HepG2 (cell line): ENCODE results near the gene TAS2R1. TPM values are rescaled to one million over a fixed set of nuclear protein-coding genes. Genes with fewer than 3 reads are reported as not detected.

Experiments used
- ATAC-seq: fragments of 200-7000 bp; cut with Tn5 transposase; 3 replicates; pipeline ENCODE4 v1.9.1; 2020; ENCODE audit warnings: mild to moderate bottlenecking, moderate library complexity
- BruUV-seq: library from RNA; stranded (reverse); fragments of 400-500 nt; replicated peaks from 2 replicates; lab custom pipeline; 2021; lab: Mats Ljungman, UMichigan
- CTCF ChIA-PET: fragments of 300-600 bp; formaldehyde crosslinking; extraction: SDS; loops from one replicate; lab custom pipeline; 2021; ENCODE audit warnings: low total read pairs, inconsistent platforms, low intra/inter-chr PET ratio; lab: Yijun Ruan, JAX
- POLR2A ChIA-PET: fragments of 350-600 bp; sonication (Branson Sonifier 250); formaldehyde crosslinking; loops from one replicate; lab custom pipeline; 2020; ENCODE audit warnings: antibody characterized with exemption, inconsistent platforms; lab: Yijun Ruan, JAX
- DNase-seq: peaks from one replicate; pipeline ENCODE4 v3.0.0-alpha.2; 2015; ENCODE audit warnings: low spot score
- FAIRE-seq: peaks from 3 replicates; lab custom pipeline; 2011; peaks lifted over from hg19 to GRCh38; lab: Jason Lieb, UNC
- H2AFZ ChIP-seq: one replicate; pipeline ENCODE4 v1.6.1; 2011; ENCODE audit warnings: low read length, inconsistent platforms
- H3K27ac ChIP-seq: fragments of 300-600 bp; 3 replicates; pipeline ENCODE4 v1.8.0; 2011; ENCODE audit warnings: mixed run types, mild to moderate bottlenecking, mixed read lengths, low read length, inconsistent platforms; ENCODE audit not compliant: insufficient read depth; ENCODE audit errors: extremely low read length
- H3K27me3 ChIP-seq, 2 experiments: fragments of 200-600 bp in 1 of 2; 2 replicates in 1 of 2; 3 replicates in 1 of 2; pipeline versions ENCODE4 v1.6.0 to v1.8.0; 2011; ENCODE audit warnings: low read length in 2 of 2, mild to moderate bottlenecking in 2 of 2, moderate library complexity in 2 of 2, inconsistent platforms in 1 of 2; ENCODE audit not compliant: insufficient read depth in 2 of 2, control insufficient read depth in 1 of 2
- H3K36me3 ChIP-seq, 2 experiments: fragments of 200-600 bp in 1 of 2; replicated peaks in 1 of 2; 2 replicates in 1 of 2; 3 replicates in 1 of 2; pipeline versions ENCODE4 v1.5.1 to v1.8.0; 2011; ENCODE audit warnings: low read length in 2 of 2, inconsistent platforms in 1 of 2; ENCODE audit not compliant: insufficient read depth in 2 of 2, control insufficient read depth in 1 of 2
- H3K4me1 ChIP-seq: 2 replicates; pipeline ENCODE4 v1.5.1; 2012; ENCODE audit warnings: low read length, inconsistent platforms; ENCODE audit not compliant: insufficient read depth
- H3K4me2 ChIP-seq: 2 replicates; pipeline ENCODE4 v1.6.0; 2011; ENCODE audit warnings: low read depth, low read length, inconsistent platforms
- H3K4me3 ChIP-seq, 3 experiments: fragments of 200-600 bp in 1 of 3; sonication (generic), shearing (Covaris generic) in 1 of 3; replicated peaks in 1 of 3; 2 replicates each; pipeline ENCODE4 v1.5.1; 2011 to 2016; ENCODE audit warnings: low read length in 3 of 3, inconsistent platforms in 2 of 3, low read depth in 2 of 3, mild to moderate bottlenecking in 2 of 3, control low read depth in 1 of 3, mixed read lengths in 1 of 3; ENCODE audit not compliant: insufficient read depth in 1 of 3
- H3K79me2 ChIP-seq: one replicate; pipeline ENCODE4 v1.6.1; 2011; ENCODE audit warnings: low read length, inconsistent platforms; ENCODE audit not compliant: insufficient read depth
- H3K9ac ChIP-seq: 2 replicates; pipeline ENCODE4 v1.6.0; 2011; ENCODE audit warnings: mild to moderate bottlenecking, low read depth, low read length, inconsistent platforms; ENCODE audit not compliant: insufficient read depth
- H3K9me3 ChIP-seq: 2 replicates; pipeline ENCODE4 v1.5.1; 2012; ENCODE audit warnings: mild to moderate bottlenecking, low read length
- H4K20me1 ChIP-seq: 2 replicates; pipeline ENCODE4 v1.6.0; 2011; ENCODE audit warnings: inconsistent platforms, mild to moderate bottlenecking, low read length, moderate library complexity; ENCODE audit not compliant: insufficient read depth
- DR1 ChIP-seq: sonication (generic); formaldehyde crosslinking; IDR thresholded peaks from 2 replicates; pipeline ENCODE4 v1.8.0; 2021; ENCODE audit warnings: mild to moderate bottlenecking, missing genetic modification reagents, inconsistent platforms
- HNRNPUL1 ChIP-seq: fragments of 200-400 bp; formaldehyde crosslinking; IDR thresholded peaks from 2 replicates; pipeline ENCODE4 v1.6.1; 2017; ENCODE audit warnings: low read depth, mild to moderate bottlenecking, low read length, moderate library complexity
- KLF9 ChIP-seq: IDR thresholded peaks from 2 replicates; pipeline ENCODE4 v1.6.1; 2016; ENCODE audit warnings: low read depth
- MTF1 ChIP-seq: sonication (generic); formaldehyde crosslinking; IDR thresholded peaks from 2 replicates; pipeline ENCODE4 v1.5.0; 2020; ENCODE audit warnings: missing genetic modification reagents
- NR0B2 ChIP-seq: sonication (generic); formaldehyde crosslinking; IDR thresholded peaks from 2 replicates; pipeline ENCODE4 v1.4.0; 2020; ENCODE audit warnings: mild to moderate bottlenecking, missing genetic modification reagents
- RARA ChIP-seq: IDR thresholded peaks from 2 replicates; pipeline ENCODE4 v1.6.1; 2016; ENCODE audit warnings: missing genetic modification reagents, missing compliant biosample characterization
- SP5 ChIP-seq: IDR thresholded peaks from 2 replicates; pipeline ENCODE4 v1.6.1; 2016; ENCODE audit warnings: low read depth, borderline replicate concordance
- ZFAT ChIP-seq: sonication (generic); formaldehyde crosslinking; conservative IDR thresholded peaks from 2 replicates; pipeline ENCODE4 v1.8.1; 2023; ENCODE audit warnings: missing genetic modification reagents, inconsistent platforms
- ZNF546 ChIP-seq: sonication (generic); formaldehyde crosslinking; conservative IDR thresholded peaks from 2 replicates; pipeline ENCODE4 v1.8.1; 2023; ENCODE audit warnings: mild to moderate bottlenecking, missing genetic modification reagents
- WGBS: methylation state at CpG from one replicate; pipeline ENCODE4 v1.1.6; 2017; ENCODE audit warnings: low lambda C conversion rate; 5-methylcytosine and 5-hydroxymethylcytosine counted together
- in situ Hi-C: cut with HindIII; loops from 2 replicates; pipeline ENCODE4 v1.10.0; 2017; ENCODE audit warnings: low pct_unique_long_range_greater_than_20kb; ENCODE audit not compliant: extremely low pct_ligation_motif_present
- intact Hi-C: fragments of 100-400 bp; cut with micrococcal nuclease; formaldehyde crosslinking; loops from one replicate; pipeline ENCODE4 v1.10.0; 2022; ENCODE audit not compliant: unreplicated experiment
- polyA plus RNA-seq, 8 experiments: library from polyadenylated mRNA; depleted of rRNA in 3 of 8; stranded (reverse) in 7 of 8; unstranded in 1 of 8; fragments of >200 nt; fragmentation: Illumina TruSeq in 4 of 8; extraction: Trizol in 4 of 8; gene quantifications; 2 replicates each; pipeline versions ENCODE4 v1.2.1 to v1.2.3, GENCODE V29; 2011 to 2016; ENCODE audit warnings: low read depth in 4 of 8, missing spikeins in 1 of 8, mixed read lengths in 1 of 8; ENCODE audit not compliant: insufficient read depth in 1 of 8
- total RNA-seq, 5 experiments: library from RNA; depleted of rRNA; stranded (reverse); fragments of >200 nt; fragmentation: Illumina TruSeq; extraction: Trizol; gene quantifications; 2 replicates each; pipeline ENCODE4 v1.2.3, GENCODE V29; 2016; ENCODE audit warnings: low read depth in 1 of 5
- TF ChIP-seq, protein P1 (sequence below): IDR thresholded peaks from 2 replicates; pipeline ENCODE4 v1.6.1; 2016; ENCODE audit warnings: missing compliant biosample characterization, missing genetic modification reagents, borderline replicate concordance

TAS2R1 gene
- total and polyA plus RNA-seq, 2 of the 13 experiments (the other 11 are each of a cell fraction or from before 2014, with no cell fraction given) = not detected

DNA sequence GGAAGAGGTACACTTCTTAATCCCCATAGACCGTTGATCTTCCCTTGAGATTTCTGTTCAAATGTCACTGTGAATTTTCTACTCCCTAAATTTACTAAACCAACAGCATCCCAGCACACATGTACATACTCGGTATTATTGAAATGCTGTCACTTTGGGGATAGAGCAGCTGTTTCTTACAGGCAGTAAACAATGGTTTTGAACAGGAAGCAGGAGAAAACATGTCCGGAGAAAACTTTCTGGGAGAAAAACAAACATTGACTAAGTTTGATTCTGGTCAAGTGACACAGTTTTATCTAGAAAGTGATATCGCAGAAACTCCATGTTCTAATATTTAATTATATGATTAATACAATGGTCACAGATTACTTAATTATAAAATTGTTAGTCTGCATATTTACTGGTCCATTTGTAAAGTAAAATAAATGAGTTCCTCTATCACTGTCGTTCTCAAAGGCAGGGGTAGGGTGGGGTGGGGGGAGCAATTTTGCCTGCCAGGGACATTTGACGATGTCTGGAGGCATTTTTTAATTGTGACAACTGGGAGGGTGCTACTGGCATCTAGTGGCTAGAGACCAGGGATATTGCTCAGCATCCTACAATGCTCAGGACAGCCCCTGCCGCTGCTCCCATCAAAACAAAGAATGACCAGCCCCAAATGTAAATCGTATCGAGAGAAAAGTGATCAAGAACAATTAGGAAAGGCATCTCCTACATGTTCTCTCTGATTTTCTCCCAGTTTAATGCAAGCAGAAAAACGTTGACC is 12.2 kb downstream of the TAS2R1 start:
- no peak overlapping the region for H3K4me3 ChIP-seq
- CTCF ChIA-PET = no interaction called here
- H3K4me2 ChIP-seq = no peak overlapping the region
- H3K27me3 ChIP-seq = no peaks in the 10 kb centered on the region
- TF ChIP-seq ZFAT (no peak), MTF1 (CRISPR knock-in tag) (no peak), DR1 (no peak), NR0B2 (no peak), RARA (CRISPR knock-in tag) (no peak), HNRNPUL1 (no peak), KLF9 (CRISPR knock-in tag) (no peak), ZNF546 (CRISPR knock-in tag) (no peak), SP5 (CRISPR knock-in tag) (no peak)
- TF ChIP-seq, protein P1, sequence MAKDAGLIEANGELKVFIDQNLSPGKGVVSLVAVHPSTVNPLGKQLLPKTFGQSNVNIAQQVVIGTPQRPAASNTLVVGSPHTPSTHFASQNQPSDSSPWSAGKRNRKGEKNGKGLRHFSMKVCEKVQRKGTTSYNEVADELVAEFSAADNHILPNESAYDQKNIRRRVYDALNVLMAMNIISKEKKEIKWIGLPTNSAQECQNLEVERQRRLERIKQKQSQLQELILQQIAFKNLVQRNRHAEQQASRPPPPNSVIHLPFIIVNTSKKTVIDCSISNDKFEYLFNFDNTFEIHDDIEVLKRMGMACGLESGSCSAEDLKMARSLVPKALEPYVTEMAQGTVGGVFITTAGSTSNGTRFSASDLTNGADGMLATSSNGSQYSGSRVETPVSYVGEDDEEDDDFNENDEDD = no peak
- no TSS peak for BruUV-seq
- DNase-seq (no peak), FAIRE-seq (no peak), ATAC-seq (no peak)
- no peaks in the 10 kb centered on the region for H3K36me3 ChIP-seq
- H2AFZ ChIP-seq = no peak overlapping the region
- H3K79me2 ChIP-seq = no peaks in the 10 kb centered on the region
- H3K27ac ChIP-seq = no peak overlapping the region
- H3K4me1 ChIP-seq = no peaks in the 10 kb centered on the region
- intact Hi-C loops (no loop called here), in situ Hi-C loops (no loop called here)
- no peaks in the 10 kb centered on the region for H4K20me1 ChIP-seq
- POLR2A ChIA-PET = no interaction called here
- no peaks in the 10 kb centered on the region for H3K9me3 ChIP-seq
- WGBS = under 1% methylated on average over 10 of the region's 10 CpGs
- H3K9ac ChIP-seq = no peak overlapping the region
